Caki2 (cell line): ENCODE measurements around the gene MORN1. TPM values are rescaled to one million over a fixed set of nuclear protein-coding genes. Genes with fewer than 3 reads are reported as not detected.

Source experiments
- DNase-seq: peaks from one replicate; pipeline ENCODE4 v3.0.0-alpha.2; 2015; ENCODE audit warnings: low read depth
- in situ Hi-C: cut with HindIII; loops from 2 replicates; pipeline ENCODE4 v1.10.0; 2016; ENCODE audit warnings: low sequenced_read_pairs, low pct_unique_long_range_greater_than_20kb, mixed read lengths
- total RNA-seq: library from RNA; depleted of rRNA; stranded (reverse); fragments of >200 nt; shearing (Covaris generic); gene quantifications from 2 replicates; pipeline ENCODE4 v1.2.3, GENCODE V29; 2014; ENCODE audit warnings: low replicate concordance

Gene MORN1
- total RNA-seq, 1 experiment from 2014 or later, result 20.3 TPM

GRCh38 chr1:2379733-2380404, 11.5 kb downstream of the MORN1 start:
- no peak for DNase-seq
- in situ Hi-C loops, result no loop called here

GRCh38 chr1:2378956-2379732, 12.2 kb downstream of the MORN1 start:
- in situ Hi-C loops, result no loop called here

GRCh38 chr1:2378441-2378851, 12.9 kb downstream of the MORN1 start:
- in situ Hi-C loops, result no loop called here
- no peak for DNase-seq

More at GRCh38 chr1:2378956-2379732, 12.2 kb downstream of the MORN1 start:
- DNase-seq, result no peak

- in situ Hi-C loops, result no loop called here
- no peak for DNase-seq
These were observed 13.5 kb downstream of the MORN1 start for GRCh38 chr1:2377751-2378440.

- in situ Hi-C loops, result no loop called here
- DNase-seq, result no peak
These were observed 14.3 kb downstream of the MORN1 start for GRCh38 chr1:2376931-2377672.

- in situ Hi-C loops, result no loop called here
These were observed 15.1 kb downstream of the MORN1 start for GRCh38 chr1:2376261-2376741.

GRCh38 chr1:2375923-2376260, 15.5 kb downstream of the MORN1 start:
- in situ Hi-C loops, result no loop called here
- no peak for DNase-seq

More at GRCh38 chr1:2376261-2376741, 15.1 kb downstream of the MORN1 start:
- no peak for DNase-seq

- in situ Hi-C loops, result no loop called here
- DNase-seq, result no peak
These were observed 16.0 kb downstream of the MORN1 start for GRCh38 chr1:2375246-2375922.

GRCh38 chr1:2374252-2375155, 16.9 kb downstream of the MORN1 start:
- in situ Hi-C loops, result no loop called here

GRCh38 chr1:2373551-2374251, 17.7 kb downstream of the MORN1 start:
- DNase-seq, result no peak
- in situ Hi-C loops, result no loop called here

More at GRCh38 chr1:2374252-2375155, 16.9 kb downstream of the MORN1 start:
- no peak for DNase-seq

GRCh38 chr1:2372551-2373490, 18.5 kb downstream of the MORN1 start:
- DNase-seq, result no peak
- in situ Hi-C loops, result no loop called here

GRCh38 chr1:2368053-2368744, 23.2 kb downstream of the MORN1 start:
- in situ Hi-C loops, result no loop called here
- DNase-seq, result no peak

- DNase-seq, result no peak
- in situ Hi-C loops, result no loop called here
These were observed 27.4 kb downstream of the MORN1 start for GRCh38 chr1:2363847-2364513.

GRCh38 chr1:2360588-2361364, 30.6 kb downstream of the MORN1 start:
- in situ Hi-C loops, result no loop called here
- no peak for DNase-seq
